ENCODE measurements around the gene TTC23L. TPM values are rescaled to one million over a fixed set of nuclear protein-coding genes. Genes with fewer than 3 reads are reported as not detected.

Gene TTC23L
- total RNA-seq, 1 donor from 2014 or later = 1.8 TPM

DNA sequence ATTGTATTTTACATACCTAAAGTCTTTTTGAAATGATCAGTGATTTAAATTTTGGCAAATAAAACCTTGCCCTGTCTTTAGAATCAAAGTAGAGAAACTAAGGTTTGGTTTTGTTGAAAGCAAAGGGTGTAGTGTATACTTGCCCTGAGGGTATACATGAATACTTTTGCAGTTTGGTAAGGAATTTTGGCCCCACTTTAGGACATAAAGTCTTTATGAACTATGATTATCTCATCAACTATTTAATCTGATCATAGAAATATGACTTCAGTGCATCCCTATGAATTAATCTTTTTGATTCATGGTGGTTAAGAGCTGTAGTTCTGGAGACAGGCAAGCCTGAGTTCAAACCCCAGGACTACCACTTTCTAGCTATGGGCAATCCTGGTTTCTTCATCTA, 58.7 kb downstream of the TTC23L start:
- TF ChIP-seq, protein P1, sequence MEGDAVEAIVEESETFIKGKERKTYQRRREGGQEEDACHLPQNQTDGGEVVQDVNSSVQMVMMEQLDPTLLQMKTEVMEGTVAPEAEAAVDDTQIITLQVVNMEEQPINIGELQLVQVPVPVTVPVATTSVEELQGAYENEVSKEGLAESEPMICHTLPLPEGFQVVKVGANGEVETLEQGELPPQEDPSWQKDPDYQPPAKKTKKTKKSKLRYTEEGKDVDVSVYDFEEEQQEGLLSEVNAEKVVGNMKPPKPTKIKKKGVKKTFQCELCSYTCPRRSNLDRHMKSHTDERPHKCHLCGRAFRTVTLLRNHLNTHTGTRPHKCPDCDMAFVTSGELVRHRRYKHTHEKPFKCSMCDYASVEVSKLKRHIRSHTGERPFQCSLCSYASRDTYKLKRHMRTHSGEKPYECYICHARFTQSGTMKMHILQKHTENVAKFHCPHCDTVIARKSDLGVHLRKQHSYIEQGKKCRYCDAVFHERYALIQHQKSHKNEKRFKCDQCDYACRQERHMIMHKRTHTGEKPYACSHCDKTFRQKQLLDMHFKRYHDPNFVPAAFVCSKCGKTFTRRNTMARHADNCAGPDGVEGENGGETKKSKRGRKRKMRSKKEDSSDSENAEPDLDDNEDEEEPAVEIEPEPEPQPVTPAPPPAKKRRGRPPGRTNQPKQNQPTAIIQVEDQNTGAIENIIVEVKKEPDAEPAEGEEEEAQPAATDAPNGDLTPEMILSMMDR (conservative IDR thresholded peaks at IDR 0.05) = no peak
- no peak overlapping the region for H3K4me3 Mint-ChIP-seq
- H3K27me3 Mint-ChIP-seq = no peaks in the 10 kb centered on the region
- no peaks in the 10 kb centered on the region for H3K36me3 Mint-ChIP-seq
- no peaks in the 10 kb centered on the region for H3K9me3 Mint-ChIP-seq
- H3K4me1 Mint-ChIP-seq (ENCODE audit: unreplicated experiment) = peaks cover 11% of the 10 kb centered on the region
- no peak for DNase-seq (ENCODE audit: extremely low spot score, unreplicated experiment)
- no peak overlapping the region for H3K27ac Mint-ChIP-seq

DNA sequence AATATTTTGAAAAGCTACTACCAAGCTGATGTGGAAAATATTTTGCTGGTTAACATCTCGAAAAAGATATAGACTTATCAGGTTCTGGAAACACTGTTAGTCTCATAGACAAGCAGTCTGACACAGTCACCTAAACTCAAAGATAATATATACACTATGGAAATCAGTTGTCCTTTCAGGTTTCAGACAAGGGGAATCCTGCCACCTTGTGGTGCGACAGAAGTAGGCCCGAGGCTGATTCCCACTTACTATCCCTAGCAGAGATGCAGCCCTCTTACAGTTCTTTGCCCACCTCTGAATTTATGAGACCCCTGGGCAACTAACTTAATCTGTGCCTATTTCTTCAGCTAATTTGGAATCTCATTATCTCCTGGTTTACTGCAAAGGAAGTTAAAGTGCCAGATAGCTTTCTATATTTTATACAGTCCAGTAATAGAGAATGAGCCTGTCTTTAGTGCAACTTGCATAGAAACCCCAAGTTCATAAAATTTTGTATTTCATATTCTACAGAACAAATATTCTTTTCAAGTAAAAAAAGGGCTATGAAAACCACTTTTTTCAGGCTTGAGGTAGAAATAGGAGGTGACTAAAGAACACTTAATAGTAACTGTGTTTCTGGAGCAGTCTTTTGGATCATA, 59.4 kb downstream of the TTC23L start:
- H3K4me3 Mint-ChIP-seq = no peak overlapping the region
- no peaks in the 10 kb centered on the region for H3K9me3 Mint-ChIP-seq
- no peaks in the 10 kb centered on the region for H3K27me3 Mint-ChIP-seq
- H3K36me3 Mint-ChIP-seq = peaks cover 3% of the 10 kb centered on the region
- no peak for DNase-seq (ENCODE audit: extremely low spot score, unreplicated experiment)
- TF ChIP-seq, protein P1 (conservative IDR thresholded peaks at IDR 0.05) = peak; percentile 93
- H3K27ac Mint-ChIP-seq = no peak overlapping the region
- peaks cover 10% of the 10 kb centered on the region for H3K4me1 Mint-ChIP-seq (ENCODE audit: unreplicated experiment)

DNA sequence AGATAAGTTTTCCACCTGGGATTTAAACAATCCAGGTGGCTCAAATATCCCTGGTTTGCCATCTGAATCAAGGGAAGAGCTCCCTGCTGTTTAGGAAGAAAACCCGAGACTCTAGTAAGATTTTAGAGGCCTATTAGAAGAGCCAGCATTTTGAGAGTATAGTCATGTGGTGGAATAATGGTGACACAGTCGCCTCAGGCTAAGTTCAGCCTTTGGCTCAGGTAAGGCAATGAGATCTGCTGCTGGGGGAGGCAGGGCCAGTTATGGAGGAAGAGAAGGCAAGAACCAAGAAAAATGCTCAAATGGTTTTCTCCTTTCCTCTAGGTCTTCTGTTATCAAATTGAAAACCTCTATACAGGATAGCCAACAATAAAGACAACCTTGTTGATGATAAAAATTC, 60.1 kb downstream of the TTC23L start:
- no peak overlapping the region for H3K27ac Mint-ChIP-seq
- no peak for DNase-seq (ENCODE audit: extremely low spot score, unreplicated experiment)
- H3K36me3 Mint-ChIP-seq = peaks cover 4% of the 10 kb centered on the region
- TF ChIP-seq, protein P1 (conservative IDR thresholded peaks at IDR 0.05) = no peak
- H3K27me3 Mint-ChIP-seq = no peaks in the 10 kb centered on the region
- peaks cover 10% of the 10 kb centered on the region for H3K4me1 Mint-ChIP-seq (ENCODE audit: unreplicated experiment)
- no peaks in the 10 kb centered on the region for H3K9me3 Mint-ChIP-seq
- no peak overlapping the region for H3K4me3 Mint-ChIP-seq

DNA sequence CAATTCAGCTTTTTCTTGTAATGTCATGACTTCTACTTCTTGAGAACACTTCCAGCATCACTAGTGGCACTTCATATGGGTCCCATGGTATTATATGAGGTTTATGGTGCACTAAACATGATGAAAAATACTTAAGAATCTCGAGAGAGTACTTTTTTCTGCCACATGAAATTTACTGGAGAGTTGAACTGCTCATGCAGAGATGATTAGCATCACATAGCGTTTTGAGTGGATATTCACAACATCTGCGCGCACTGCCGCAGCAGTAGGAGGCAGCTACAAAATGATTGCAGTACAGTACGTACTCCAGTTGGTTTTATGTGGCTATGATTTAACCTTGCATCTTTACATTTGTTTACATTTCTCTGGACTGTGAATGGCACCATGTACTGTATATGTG, 61.7 kb downstream of the TTC23L start:
- H3K4me1 Mint-ChIP-seq (ENCODE audit: unreplicated experiment) = peaks cover 16% of the 10 kb centered on the region
- TF ChIP-seq, protein P1 (conservative IDR thresholded peaks at IDR 0.05) = no peak
- no peak overlapping the region for H3K4me3 Mint-ChIP-seq
- peaks cover 4% of the 10 kb centered on the region for H3K36me3 Mint-ChIP-seq
- H3K27ac Mint-ChIP-seq = no peak overlapping the region
- no peaks in the 10 kb centered on the region for H3K27me3 Mint-ChIP-seq
- no peaks in the 10 kb centered on the region for H3K9me3 Mint-ChIP-seq
- no peak for DNase-seq (ENCODE audit: extremely low spot score, unreplicated experiment)

DNA sequence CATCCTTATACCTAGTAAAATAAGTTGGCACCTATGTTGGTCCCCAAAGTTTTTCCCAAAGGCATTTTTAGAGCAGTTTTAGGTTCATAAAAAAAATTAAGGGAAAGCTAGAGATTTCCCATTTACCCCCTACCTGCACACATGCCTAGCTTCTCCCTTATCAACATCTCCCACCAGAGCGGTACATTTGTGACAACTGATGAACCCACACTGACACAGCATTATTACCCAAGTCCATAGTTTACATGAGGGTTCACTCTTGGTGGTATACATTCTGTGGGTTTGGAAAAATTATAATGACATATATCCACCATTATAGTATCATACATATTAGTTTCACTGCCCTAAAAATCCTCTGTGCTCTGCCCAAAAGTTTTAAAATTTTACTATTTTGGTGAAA, 64.3 kb downstream of the TTC23L start:
- TF ChIP-seq, protein P1 (conservative IDR thresholded peaks at IDR 0.05) = no peak
- Mint-ChIP-seq H3K4me3 (no peak overlapping the region), H3K27me3 (no peaks in the 10 kb centered on the region), H3K9me3 (no peaks in the 10 kb centered on the region), H3K4me1 (ENCODE audit: unreplicated experiment) (peaks cover 13% of the 10 kb centered on the region), H3K27ac (no peak overlapping the region), H3K36me3 (peaks cover 4% of the 10 kb centered on the region)
- no peak for DNase-seq (ENCODE audit: extremely low spot score, unreplicated experiment)

Data from type B pancreatic cell (in vitro differentiated cells).